HepG2 (cell line): ENCODE results near the gene ETV5. TPM values are rescaled to one million over a fixed set of nuclear protein-coding genes. Genes with fewer than 3 reads are reported as not detected.

Experiments
- ATAC-seq: fragments of 200-7000 bp; cut with Tn5 transposase; 3 replicates; pipeline ENCODE4 v1.9.1; 2020; ENCODE audit warnings: mild to moderate bottlenecking, moderate library complexity
- BruUV-seq: library from RNA; stranded (reverse); fragments of 400-500 nt; replicated peaks from 2 replicates; lab custom pipeline; 2021; lab: Mats Ljungman, UMichigan
- CTCF ChIA-PET: fragments of 300-600 bp; formaldehyde crosslinking; extraction: SDS; loops from one replicate; lab custom pipeline; 2021; ENCODE audit warnings: low total read pairs, inconsistent platforms, low intra/inter-chr PET ratio; lab: Yijun Ruan, JAX
- POLR2A ChIA-PET: fragments of 350-600 bp; sonication (Branson Sonifier 250); formaldehyde crosslinking; loops from one replicate; lab custom pipeline; 2020; ENCODE audit warnings: antibody characterized with exemption, inconsistent platforms; lab: Yijun Ruan, JAX
- DNase-seq: peaks from one replicate; pipeline ENCODE4 v3.0.0-alpha.2; 2015; ENCODE audit warnings: low spot score
- FAIRE-seq: peaks from 3 replicates; lab custom pipeline; 2011; peaks lifted over from hg19 to GRCh38; lab: Jason Lieb, UNC
- H2AFZ ChIP-seq: one replicate; pipeline ENCODE4 v1.6.1; 2011; ENCODE audit warnings: low read length, inconsistent platforms
- H3K27ac ChIP-seq: fragments of 300-600 bp; 3 replicates; pipeline ENCODE4 v1.8.0; 2011; ENCODE audit warnings: mixed run types, mild to moderate bottlenecking, mixed read lengths, low read length, inconsistent platforms; ENCODE audit not compliant: insufficient read depth; ENCODE audit errors: extremely low read length
- H3K27me3 ChIP-seq, 2 experiments: fragments of 200-600 bp in 1 of 2; 2 replicates in 1 of 2; 3 replicates in 1 of 2; pipeline versions ENCODE4 v1.6.0 to v1.8.0; 2011; ENCODE audit warnings: low read length in 2 of 2, mild to moderate bottlenecking in 2 of 2, moderate library complexity in 2 of 2, inconsistent platforms in 1 of 2; ENCODE audit not compliant: insufficient read depth in 2 of 2, control insufficient read depth in 1 of 2
- H3K36me3 ChIP-seq, 2 experiments: fragments of 200-600 bp in 1 of 2; replicated peaks in 1 of 2; 2 replicates in 1 of 2; 3 replicates in 1 of 2; pipeline versions ENCODE4 v1.5.1 to v1.8.0; 2011; ENCODE audit warnings: low read length in 2 of 2, inconsistent platforms in 1 of 2; ENCODE audit not compliant: insufficient read depth in 2 of 2, control insufficient read depth in 1 of 2
- H3K4me1 ChIP-seq: 2 replicates; pipeline ENCODE4 v1.5.1; 2012; ENCODE audit warnings: low read length, inconsistent platforms; ENCODE audit not compliant: insufficient read depth
- H3K4me2 ChIP-seq: 2 replicates; pipeline ENCODE4 v1.6.0; 2011; ENCODE audit warnings: low read depth, low read length, inconsistent platforms
- H3K4me3 ChIP-seq, 3 experiments: fragments of 200-600 bp in 1 of 3; sonication (generic), shearing (Covaris generic) in 1 of 3; replicated peaks in 1 of 3; 2 replicates each; pipeline ENCODE4 v1.5.1; 2011 to 2016; ENCODE audit warnings: low read length in 3 of 3, inconsistent platforms in 2 of 3, low read depth in 2 of 3, mild to moderate bottlenecking in 2 of 3, control low read depth in 1 of 3, mixed read lengths in 1 of 3; ENCODE audit not compliant: insufficient read depth in 1 of 3
- H3K79me2 ChIP-seq: one replicate; pipeline ENCODE4 v1.6.1; 2011; ENCODE audit warnings: low read length, inconsistent platforms; ENCODE audit not compliant: insufficient read depth
- H3K9ac ChIP-seq: 2 replicates; pipeline ENCODE4 v1.6.0; 2011; ENCODE audit warnings: mild to moderate bottlenecking, low read depth, low read length, inconsistent platforms; ENCODE audit not compliant: insufficient read depth
- H3K9me3 ChIP-seq: 2 replicates; pipeline ENCODE4 v1.5.1; 2012; ENCODE audit warnings: mild to moderate bottlenecking, low read length
- H4K20me1 ChIP-seq: 2 replicates; pipeline ENCODE4 v1.6.0; 2011; ENCODE audit warnings: inconsistent platforms, mild to moderate bottlenecking, low read length, moderate library complexity; ENCODE audit not compliant: insufficient read depth
- DR1 ChIP-seq: sonication (generic); formaldehyde crosslinking; IDR thresholded peaks from 2 replicates; pipeline ENCODE4 v1.8.0; 2021; ENCODE audit warnings: mild to moderate bottlenecking, missing genetic modification reagents, inconsistent platforms
- MAX ChIP-seq: IDR thresholded peaks from 2 replicates; pipeline ENCODE4 v1.6.1; 2012; ENCODE audit warnings: inconsistent platforms
- RAD21 ChIP-seq: fragments of 450-650 bp; formaldehyde crosslinking; IDR thresholded peaks from 2 replicates; pipeline ENCODE4 v1.5.0; 2020; ENCODE audit warnings: mild to moderate bottlenecking
- RFX1 ChIP-seq: fragments of 450-650 bp; IDR thresholded peaks from 2 replicates; pipeline ENCODE4 v1.6.1; 2017
- TCF12 ChIP-seq, 2 experiments: fragments of 450-650 bp in 1 of 2; sonication (generic) in 1 of 2; formaldehyde crosslinking in 1 of 2; IDR thresholded peaks; 2 replicates each; pipeline versions ENCODE4 v1.6.1 to v1.8.0; 2017 to 2022; ENCODE audit warnings: antibody characterized with exemption in 1 of 2, mild to moderate bottlenecking in 1 of 2, missing genetic modification reagents in 1 of 2, moderate library complexity in 1 of 2
- TSC22D2 ChIP-seq: sonication (generic); formaldehyde crosslinking; IDR thresholded peaks from 2 replicates; pipeline ENCODE4 v1.5.1; 2020; ENCODE audit warnings: missing genetic modification reagents, mild to moderate bottlenecking, borderline replicate concordance
- ZGPAT ChIP-seq: IDR thresholded peaks from 2 replicates; pipeline ENCODE4 v1.6.1; 2016; ENCODE audit warnings: mild to moderate bottlenecking
- ZNF441 ChIP-seq: sonication (generic); formaldehyde crosslinking; IDR thresholded peaks from 2 replicates; pipeline ENCODE4 v1.7.0; 2021; ENCODE audit warnings: missing genetic modification reagents, borderline replicate concordance
- ZNF512 ChIP-seq: sonication (generic); formaldehyde crosslinking; IDR thresholded peaks from 2 replicates; pipeline ENCODE4 v1.4.0; 2020; ENCODE audit warnings: mild to moderate bottlenecking, missing genetic modification reagents
- ZNF550 ChIP-seq: sonication (generic); formaldehyde crosslinking; IDR thresholded peaks from 2 replicates; pipeline ENCODE4 v1.4.0; 2020; ENCODE audit warnings: mild to moderate bottlenecking, missing genetic modification reagents, borderline replicate concordance
- ZNF781 ChIP-seq: sonication (generic); formaldehyde crosslinking; IDR thresholded peaks from 2 replicates; pipeline ENCODE4 v1.5.1; 2020; ENCODE audit warnings: borderline replicate concordance, mild to moderate bottlenecking, missing genetic modification reagents; ENCODE audit errors: not compliant biosample characterization
- WGBS: methylation state at CpG from one replicate; pipeline ENCODE4 v1.1.6; 2017; ENCODE audit warnings: low lambda C conversion rate; 5-methylcytosine and 5-hydroxymethylcytosine counted together
- in situ Hi-C: cut with HindIII; loops from 2 replicates; pipeline ENCODE4 v1.10.0; 2017; ENCODE audit warnings: low pct_unique_long_range_greater_than_20kb; ENCODE audit not compliant: extremely low pct_ligation_motif_present
- intact Hi-C: fragments of 100-400 bp; cut with micrococcal nuclease; formaldehyde crosslinking; loops from one replicate; pipeline ENCODE4 v1.10.0; 2022; ENCODE audit not compliant: unreplicated experiment
- polyA plus RNA-seq, 8 experiments: library from polyadenylated mRNA; depleted of rRNA in 3 of 8; stranded (reverse) in 7 of 8; unstranded in 1 of 8; fragments of >200 nt; fragmentation: Illumina TruSeq in 4 of 8; extraction: Trizol in 4 of 8; gene quantifications; 2 replicates each; pipeline versions ENCODE4 v1.2.1 to v1.2.3, GENCODE V29; 2011 to 2016; ENCODE audit warnings: low read depth in 4 of 8, missing spikeins in 1 of 8, mixed read lengths in 1 of 8; ENCODE audit not compliant: insufficient read depth in 1 of 8
- total RNA-seq, 5 experiments: library from RNA; depleted of rRNA; stranded (reverse); fragments of >200 nt; fragmentation: Illumina TruSeq; extraction: Trizol; gene quantifications; 2 replicates each; pipeline ENCODE4 v1.2.3, GENCODE V29; 2016; ENCODE audit warnings: low read depth in 1 of 5

The ETV5 gene
- total and polyA plus RNA-seq, 2 of the 13 experiments (the other 11 are each of a cell fraction or from before 2014, with no cell fraction given) = 52.9 to 57.2 TPM

DNA sequence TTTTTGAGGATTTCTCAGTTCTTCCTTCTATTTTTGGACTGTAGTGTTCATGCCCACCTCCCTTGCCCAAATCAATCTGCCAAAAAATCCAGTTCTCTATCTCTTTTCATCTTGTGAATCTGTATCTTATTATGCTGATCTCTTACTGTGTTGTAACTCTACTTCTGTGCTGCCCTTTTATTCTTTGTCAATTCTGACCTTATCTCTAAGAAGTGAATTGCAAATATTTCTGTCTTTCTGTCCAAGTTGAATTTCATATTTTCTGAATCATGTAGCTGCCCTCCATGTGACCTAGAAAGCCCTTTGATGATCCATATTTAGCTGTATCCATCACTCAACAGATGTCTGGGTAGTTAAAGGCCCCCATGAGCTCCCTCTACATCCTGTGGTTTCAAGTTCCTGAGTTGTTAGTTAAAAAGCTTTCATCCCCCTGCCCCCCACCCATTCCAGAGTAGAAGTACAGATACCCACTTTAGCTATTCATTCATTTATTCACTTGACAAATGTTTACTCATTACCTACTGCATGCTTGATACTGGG, 33.6 kb upstream of the ETV5 start (continued):
- TF ChIP-seq DR1 (CRISPR knock-in tag) (no peak), ZNF512 (CRISPR knock-in tag) (no peak)
- TF ChIP-seq, all 625 proteins: peak for 0

GRCh38 chr3:186141790-186142189, 32.9 kb upstream of the ETV5 start:
- H2AFZ ChIP-seq = no peak overlapping the region
- POLR2A ChIA-PET = no interaction called here
- DNase-seq = no peak
- H3K9ac ChIP-seq = no peak overlapping the region
- CTCF ChIA-PET = no interaction called here
- no peak for ATAC-seq
- 87% methylated on average over 2 of the region's 2 CpGs for WGBS
- intact Hi-C loops (no loop called here), in situ Hi-C loops (no loop called here)
- no peaks in the 10 kb centered on the region for H3K79me2 ChIP-seq
- no peaks in the 10 kb centered on the region for H3K36me3 ChIP-seq
- H3K4me1 ChIP-seq = no peaks in the 10 kb centered on the region
- H3K4me3 ChIP-seq = no peak overlapping the region
- no TSS peak for BruUV-seq
- H3K27me3 ChIP-seq = no peaks in the 10 kb centered on the region
- TF ChIP-seq RFX1 (no peak), ZGPAT (no peak), TSC22D2 (CRISPR knock-in tag) (no peak), TCF12 (IDR thresholded peaks at IDR 0.05) (no peak), TCF12 (CRISPR knock-in tag; IDR thresholded peaks at IDR 0.05) (no peak), ZNF441 (no peak), ZNF550 (CRISPR knock-in tag) (no peak), ZNF781 (CRISPR knock-in tag) (no peak), MAX (no peak), RAD21 (CRISPR knock-in tag) (no peak)
- H3K27ac ChIP-seq = no peak overlapping the region
- FAIRE-seq = no peak
- H3K4me2 ChIP-seq = no peak overlapping the region
- no peaks in the 10 kb centered on the region for H3K9me3 ChIP-seq
- H4K20me1 ChIP-seq = no peaks in the 10 kb centered on the region
